Stimulated activated CD4-positive, alpha-beta T cell treated with anti-CD3 and anti-CD28 coated beads, Interleukin-12 subunit alpha, Interleukin-12 subunit beta, amount 100 ng/mL, for 48 hours (primary cell): ENCODE data around the gene PKN2.

ENCODE experiments used
- DNase-seq, 3 donors: peaks; one replicate each; pipeline ENCODE4 v3.0.0-alpha.2; 2020; ENCODE audit warnings: low read depth in 2 of 3, low spot score in 1 of 3

PKN2 gene

GRCh38 chr1:88683541-88684481 lies at the start of gene PKN2:
Gene PKN2, plus strand, starts transcription at chr1:88684273. Its CDS starts 308 bp downstream, at chr1:88684581.
- peak; percentile 89 to 96 (median 95) for DNase-seq

GRCh38 chr1:88634538-88634937 lies 49.5 kb upstream of the PKN2 start:
- DNase-seq: no peak

- no peak for DNase-seq
Measured at GRCh38 chr1:88640060-88640459, 44.0 kb upstream of the PKN2 start.

GRCh38 chr1:88645886-88646285 lies 38.2 kb upstream of the PKN2 start:
- no peak for DNase-seq

GRCh38 chr1:88646476-88647248 lies 37.4 kb upstream of the PKN2 start:
- DNase-seq: no peak

- no peak for DNase-seq
Measured at GRCh38 chr1:88647249-88647645, 36.8 kb upstream of the PKN2 start.

GRCh38 chr1:88647749-88648415 lies 36.2 kb upstream of the PKN2 start:
- DNase-seq: no peak

GRCh38 chr1:88648706-88649105 lies 35.4 kb upstream of the PKN2 start:
- DNase-seq: no peak

- DNase-seq: no peak
Measured at GRCh38 chr1:88649932-88650331, 34.1 kb upstream of the PKN2 start.

- no peak for DNase-seq
Measured at GRCh38 chr1:88650676-88651418, 33.2 kb upstream of the PKN2 start.

GRCh38 chr1:88655140-88655539 lies 28.9 kb upstream of the PKN2 start:
- DNase-seq: no peak

- DNase-seq: peak in 1 of 3 donors; percentile 27
Measured at GRCh38 chr1:88655685-88656299, 28.3 kb upstream of the PKN2 start.

GRCh38 chr1:88658419-88658818 lies 25.7 kb upstream of the PKN2 start:
- no peak for DNase-seq

GRCh38 chr1:88659552-88659951 lies 24.5 kb upstream of the PKN2 start:
- DNase-seq: no peak

GRCh38 chr1:88661188-88661587 lies 22.9 kb upstream of the PKN2 start:
- DNase-seq: no peak

- DNase-seq: no peak
Measured at GRCh38 chr1:88661951-88662699, 21.9 kb upstream of the PKN2 start.

GRCh38 chr1:88662723-88663122 lies 21.4 kb upstream of the PKN2 start:
- no peak for DNase-seq

GRCh38 chr1:88668405-88668804 lies 15.7 kb upstream of the PKN2 start:
- DNase-seq: no peak

GRCh38 chr1:88670462-88670861 lies 13.6 kb upstream of the PKN2 start:
- no peak for DNase-seq

GRCh38 chr1:88673446-88673845 lies 10.6 kb upstream of the PKN2 start:
- no peak for DNase-seq
